PC-9 (cell line): Measurements from ENCODE around the gene SNX20.

Experiments
- CTCF ChIP-seq: fragments of 200-600 bp; sonication (generic); conservative IDR thresholded peaks from 2 replicates; pipeline ENCODE4 v1.6.1; 2017; ENCODE audit warnings: mixed run types, antibody characterized with exemption, mild to moderate bottlenecking, moderate library complexity
- EZH2 ChIP-seq: fragments of 200-600 bp; sonication (generic); IDR thresholded peaks from 2 replicates; pipeline ENCODE4 v1.8.0; 2017; ENCODE audit warnings: antibody characterized with exemption, low read depth

- no peak for TF ChIP-seq EZH2
- no peak for TF ChIP-seq CTCF
These were observed 18.7 kb downstream of the SNX20 start for GRCh38 chr16:50662306-50662940.
